ENCODE measurements around the gene C16orf54. TPM values are rescaled to one million over a fixed set of nuclear protein-coding genes. Genes with fewer than 3 reads are reported as not detected.
"Not testable (repeated sequence)": the region's sequence is repeated elsewhere in the genome, so short reads cannot be mapped to it uniquely, and the experiment has no call there.

The C16orf54 gene
- total and polyA plus RNA-seq, 5 experiments from 2014 or later: 20.7 to 110 (median 32.7) TPM

GRCh38 chr16:29784157-29784556 is 38.4 kb upstream of the C16orf54 start:
- Mint-ChIP-seq H3K36me3 (no peaks in the 10 kb centered on the region), H3K27ac (peak overlapping the region; percentile 14 to 92 (median 68)), H3K27me3 (no peaks in the 10 kb centered on the region), H3K4me1 (peaks cover 19 to 40% (median 30%) of the 10 kb centered on the region in 4 donors), H3K4me3 (peak overlapping the region in 5 of 10 donors; percentile 0 to 33 (median 7)), H3K9me3 (no peaks in the 10 kb centered on the region)
- ATAC-seq (peak; percentile 65 to 79), DNase-seq (peak in 3 of 10 donors; percentile 29 to 48 (median 47))
- POLR2A ChIA-PET: interaction anchor here (0.6 to 10.2 kb wide), 9 partner anchors 20 to 246 kb away, joined by 3 to 223 read pairs (median 4); partner anchors contain the start of gene C16orf54

GRCh38 chr16:29783094-29783953 is 37.5 kb upstream of the C16orf54 start:
- ATAC-seq, H3K9me3 Mint-ChIP-seq, DNase-seq, H3K4me3 Mint-ChIP-seq, H3K27me3 Mint-ChIP-seq, H3K36me3 Mint-ChIP-seq: not testable (repeated sequence)
- H3K27ac Mint-ChIP-seq: peak overlapping the region in 7 of 10 donors; percentile 3 to 92 (median 63)
- peaks cover 19 to 48% (median 26%) of the 10 kb centered on the region in 4 donors for H3K4me1 Mint-ChIP-seq
- POLR2A ChIA-PET: interaction anchor here (1.2 to 10.2 kb wide), 4 partner anchors 38 to 81 kb away, joined by 3 to 223 read pairs (median 4); partner anchors contain the start of gene C16orf54

GRCh38 chr16:29779474-29779873 is 33.7 kb upstream of the C16orf54 start:
- H3K9me3 Mint-ChIP-seq: no peaks in the 10 kb centered on the region
- ATAC-seq: no peak

GRCh38 chr16:29777576-29778350 is 32.0 kb upstream of the C16orf54 start, which contains the start of gene ZG16:
TSS of gene ZG16 (plus strand) at chr16:29778256. CDS start at chr16:29779267, 1,011 bp downstream.
- H3K27me3 Mint-ChIP-seq: no peaks in the 10 kb centered on the region
- ATAC-seq (no peak), DNase-seq (no peak)
- H3K9me3 Mint-ChIP-seq: no peaks in the 10 kb centered on the region
- no peaks in the 10 kb centered on the region for H3K36me3 Mint-ChIP-seq
- H3K4me3 Mint-ChIP-seq: no peak within 1 kb of the TSS
- H3K4me1 Mint-ChIP-seq: peaks cover 5 to 60% (median 22%) of the 10 kb centered on the region in 4 donors
- POLR2A ChIA-PET: interaction anchor here (0.6 to 1.2 kb wide), 3 partner anchors 29 to 147 kb away, joined by 4 to 5 read pairs (median 4); partner anchors contain the start of gene C16orf54
- H3K27ac Mint-ChIP-seq: peak within 1 kb of the TSS in 5 of 10 donors; percentile 41 to 74 (median 58)

More at GRCh38 chr16:29779474-29779873, 33.7 kb upstream of the C16orf54 start:
- H3K27ac Mint-ChIP-seq: peak overlapping the region in 2 of 10 donors; percentile 2 to 64
- no peak for DNase-seq
- no peaks in the 10 kb centered on the region for H3K27me3 Mint-ChIP-seq
- no peak overlapping the region for H3K4me3 Mint-ChIP-seq
- peaks cover 11 to 63% (median 23%) of the 10 kb centered on the region in 4 donors for H3K4me1 Mint-ChIP-seq
- H3K36me3 Mint-ChIP-seq: no peaks in the 10 kb centered on the region
- POLR2A ChIA-PET: interaction anchor here (0.6 to 1.1 kb wide), 2 partner anchors 11 to 1928 kb away, joined by 4 read pairs; no protein-coding TSS in a partner anchor

GRCh38 chr16:29775742-29776408 is 30.1 kb upstream of the C16orf54 start:
- ATAC-seq (no peak), DNase-seq (no peak)
- Mint-ChIP-seq H3K27ac (peak overlapping the region in 1 of 10 donors; percentile 93), H3K36me3 (no peaks in the 10 kb centered on the region), H3K27me3 (no peaks in the 10 kb centered on the region), H3K9me3 (no peaks in the 10 kb centered on the region), H3K4me1 (peaks cover 5 to 54% (median 20%) of the 10 kb centered on the region in 4 donors), H3K4me3 (no peak overlapping the region)
- POLR2A ChIA-PET: interaction anchor here (0.6 kb wide), 1 partner anchor 9 kb away, joined by 4 read pairs; no protein-coding TSS in a partner anchor

GRCh38 chr16:29774730-29775129 is 28.9 kb upstream of the C16orf54 start:
- Mint-ChIP-seq H3K27me3 (no peaks in the 10 kb centered on the region), H3K9me3 (no peaks in the 10 kb centered on the region), H3K36me3 (no peaks in the 10 kb centered on the region), H3K27ac (peak overlapping the region in 1 of 10 donors; percentile 57), H3K4me3 (no peak overlapping the region), H3K4me1 (peaks cover 5 to 52% (median 23%) of the 10 kb centered on the region in 4 donors)
- DNase-seq: no peak
- ATAC-seq: no peak
- POLR2A ChIA-PET: interaction anchor here (0.7 to 0.8 kb wide), 2 partner anchors 15 to 35 kb away, joined by 3 to 5 read pairs; no protein-coding TSS in a partner anchor

GRCh38 chr16:29772330-29772729 is 26.5 kb upstream of the C16orf54 start:
- ATAC-seq, DNase-seq, H3K27me3 Mint-ChIP-seq, H3K4me3 Mint-ChIP-seq, H3K36me3 Mint-ChIP-seq, H3K9me3 Mint-ChIP-seq: not testable (repeated sequence)
- H3K27ac Mint-ChIP-seq: peak overlapping the region in 1 of 10 donors; percentile 89
- POLR2A ChIA-PET: interaction anchor here (0.6 to 1.3 kb wide), 4 partner anchors 18 to 107 kb away, joined by 3 read pairs; partner anchors contain the start of gene KIF22
- peaks cover 5 to 35% (median 20%) of the 10 kb centered on the region in 4 donors for H3K4me1 Mint-ChIP-seq

- POLR2A ChIA-PET: interaction anchor here (0.7 to 1.1 kb wide), 2 partner anchors 13 to 20 kb away, joined by 3 to 4 read pairs; partner anchors contain the start of gene KIF22
- ATAC-seq (no peak), DNase-seq (no peak)
- no peaks in the 10 kb centered on the region for H3K36me3 Mint-ChIP-seq
- H3K27me3 Mint-ChIP-seq: no peaks in the 10 kb centered on the region
- peaks cover 4 to 30% (median 21%) of the 10 kb centered on the region in 4 donors for H3K4me1 Mint-ChIP-seq
- H3K27ac Mint-ChIP-seq: peak overlapping the region in 6 of 10 donors; percentile 3 to 79 (median 47)
- no peak overlapping the region for H3K4me3 Mint-ChIP-seq
- no peaks in the 10 kb centered on the region for H3K9me3 Mint-ChIP-seq
Measured at GRCh38 chr16:29770250-29770929, 24.6 kb upstream of the C16orf54 start.

- ATAC-seq (no peak), DNase-seq (no peak)
- no peaks in the 10 kb centered on the region for H3K36me3 Mint-ChIP-seq
- H3K27ac Mint-ChIP-seq: peak overlapping the region in 2 of 10 donors; percentile 60 to 79
- no peak overlapping the region for H3K4me3 Mint-ChIP-seq
- POLR2A ChIA-PET: interaction anchor here (0.6 to 0.7 kb wide), 2 partner anchors 12 to 160 kb away, joined by 3 to 4 read pairs; no protein-coding TSS in a partner anchor
- peaks cover 7 to 26% (median 20%) of the 10 kb centered on the region in 4 donors for H3K4me1 Mint-ChIP-seq
- H3K27me3 Mint-ChIP-seq: no peaks in the 10 kb centered on the region
- H3K9me3 Mint-ChIP-seq: no peaks in the 10 kb centered on the region
Measured at GRCh38 chr16:29769507-29769906, 23.7 kb upstream of the C16orf54 start.

- Mint-ChIP-seq H3K36me3 (no peaks in the 10 kb centered on the region), H3K27ac (peak overlapping the region in 2 of 10 donors; percentile 7 to 53), H3K4me3 (no peak overlapping the region), H3K27me3 (no peaks in the 10 kb centered on the region), H3K4me1 (peaks cover 10 to 18% (median 16%) of the 10 kb centered on the region in 4 donors), H3K9me3 (no peaks in the 10 kb centered on the region)
- POLR2A ChIA-PET: interaction anchor here (0.7 kb wide), 1 partner anchor 9 kb away, joined by 4 read pairs; no protein-coding TSS in a partner anchor
- DNase-seq: no peak
- no peak for ATAC-seq
Measured at GRCh38 chr16:29767062-29767461, 21.3 kb upstream of the C16orf54 start.

- H3K9me3 Mint-ChIP-seq: no peaks in the 10 kb centered on the region
- no peaks in the 10 kb centered on the region for H3K36me3 Mint-ChIP-seq
- H3K4me1 Mint-ChIP-seq: peaks cover 10 to 18% (median 16%) of the 10 kb centered on the region in 4 donors
- H3K27me3 Mint-ChIP-seq: no peaks in the 10 kb centered on the region
- ATAC-seq (no peak), DNase-seq (no peak)
- H3K27ac Mint-ChIP-seq: peak overlapping the region in 1 of 10 donors; percentile 60
- H3K4me3 Mint-ChIP-seq: no peak overlapping the region
- POLR2A ChIA-PET: interaction anchor here (0.7 kb wide), 1 partner anchor 9 kb away, joined by 4 read pairs; no protein-coding TSS in a partner anchor
Measured at GRCh38 chr16:29766571-29766970, 20.8 kb upstream of the C16orf54 start.

All from naive thymus-derived CD8-positive, alpha-beta T cell (primary cell).